Fibroblast of pulmonary artery (primary cell): ENCODE results near the gene PDGFD.

Experiments
- DNase-seq: peaks from one replicate; pipeline ENCODE4 v3.0.0-alpha.2; 2010; ENCODE audit warnings: low read depth
- H3K4me3 ChIP-seq: replicated peaks from 2 replicates; pipeline ENCODE4 v1.5.1; 2011; ENCODE audit warnings: low read depth, mild to moderate bottlenecking, control low read depth, low read length, moderate library complexity
- TF ChIP-seq, protein P1 (sequence below): IDR thresholded peaks from 2 replicates; pipeline ENCODE4 v1.5.1; 2011; ENCODE audit warnings: mild to moderate bottlenecking, control low read depth, low read length, inconsistent platforms; ENCODE audit errors: missing control alignments

The PDGFD gene

DNA sequence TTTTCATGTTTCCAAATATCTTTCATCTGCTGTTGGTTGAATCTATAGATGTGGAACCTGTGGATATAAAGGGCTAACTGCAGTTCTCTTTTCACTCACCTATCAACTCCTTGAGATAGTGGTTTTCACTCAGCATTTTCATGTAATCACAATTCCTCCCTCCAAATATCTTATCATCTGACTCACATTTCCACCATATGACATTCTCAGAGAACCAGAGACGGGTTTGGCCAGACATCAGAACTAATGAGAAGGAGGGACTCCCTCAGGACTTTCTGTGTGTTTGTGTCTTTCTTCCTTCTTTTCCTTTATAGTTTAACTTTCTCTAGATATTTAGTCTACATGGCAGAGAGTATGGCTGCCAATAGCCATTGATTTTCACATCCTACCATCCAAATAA is 262.3 kb downstream of the PDGFD start:
- TF ChIP-seq, protein P1, sequence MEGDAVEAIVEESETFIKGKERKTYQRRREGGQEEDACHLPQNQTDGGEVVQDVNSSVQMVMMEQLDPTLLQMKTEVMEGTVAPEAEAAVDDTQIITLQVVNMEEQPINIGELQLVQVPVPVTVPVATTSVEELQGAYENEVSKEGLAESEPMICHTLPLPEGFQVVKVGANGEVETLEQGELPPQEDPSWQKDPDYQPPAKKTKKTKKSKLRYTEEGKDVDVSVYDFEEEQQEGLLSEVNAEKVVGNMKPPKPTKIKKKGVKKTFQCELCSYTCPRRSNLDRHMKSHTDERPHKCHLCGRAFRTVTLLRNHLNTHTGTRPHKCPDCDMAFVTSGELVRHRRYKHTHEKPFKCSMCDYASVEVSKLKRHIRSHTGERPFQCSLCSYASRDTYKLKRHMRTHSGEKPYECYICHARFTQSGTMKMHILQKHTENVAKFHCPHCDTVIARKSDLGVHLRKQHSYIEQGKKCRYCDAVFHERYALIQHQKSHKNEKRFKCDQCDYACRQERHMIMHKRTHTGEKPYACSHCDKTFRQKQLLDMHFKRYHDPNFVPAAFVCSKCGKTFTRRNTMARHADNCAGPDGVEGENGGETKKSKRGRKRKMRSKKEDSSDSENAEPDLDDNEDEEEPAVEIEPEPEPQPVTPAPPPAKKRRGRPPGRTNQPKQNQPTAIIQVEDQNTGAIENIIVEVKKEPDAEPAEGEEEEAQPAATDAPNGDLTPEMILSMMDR = no peak
- no peak for DNase-seq
- H3K4me3 ChIP-seq = no peak overlapping the region

DNA sequence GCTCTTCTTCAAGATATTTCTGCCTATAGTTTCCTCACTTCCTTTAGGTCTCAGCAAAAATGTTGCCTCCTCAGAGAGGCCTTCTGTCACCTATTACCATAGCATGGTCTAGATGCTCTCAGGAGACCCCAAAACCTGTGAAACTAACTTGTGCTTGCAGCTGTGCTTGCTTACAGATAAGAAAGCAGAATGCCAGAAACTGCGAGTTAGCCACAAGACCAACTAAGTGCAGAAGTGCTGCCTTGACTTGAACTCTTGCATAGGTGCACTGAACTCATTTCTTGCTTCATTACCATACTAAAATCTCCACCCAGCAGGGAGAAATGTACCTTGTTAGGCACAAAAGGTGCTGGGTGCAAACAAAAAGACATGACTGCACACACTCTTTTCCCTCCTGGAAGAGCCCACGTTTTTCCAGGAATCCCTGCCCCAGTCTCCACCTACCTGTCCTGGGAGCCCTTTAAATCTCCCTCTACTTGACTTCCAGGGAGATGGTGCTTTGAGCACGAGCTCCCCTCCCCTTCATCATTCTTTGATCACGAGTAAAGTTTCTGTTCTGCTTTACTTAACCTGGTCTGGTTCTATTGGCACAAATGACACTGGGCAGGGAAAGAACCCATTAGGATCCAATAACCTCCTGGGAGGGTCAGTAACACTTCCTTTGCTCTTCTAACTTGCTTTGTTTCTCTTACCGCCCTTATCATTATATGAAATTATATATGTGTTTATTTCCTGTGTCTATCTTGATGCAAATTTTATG is 265.2 kb downstream of the PDGFD start:
- no peak overlapping the region for H3K4me3 ChIP-seq
- TF ChIP-seq, protein P1 = no peak
- no peak for DNase-seq

DNA sequence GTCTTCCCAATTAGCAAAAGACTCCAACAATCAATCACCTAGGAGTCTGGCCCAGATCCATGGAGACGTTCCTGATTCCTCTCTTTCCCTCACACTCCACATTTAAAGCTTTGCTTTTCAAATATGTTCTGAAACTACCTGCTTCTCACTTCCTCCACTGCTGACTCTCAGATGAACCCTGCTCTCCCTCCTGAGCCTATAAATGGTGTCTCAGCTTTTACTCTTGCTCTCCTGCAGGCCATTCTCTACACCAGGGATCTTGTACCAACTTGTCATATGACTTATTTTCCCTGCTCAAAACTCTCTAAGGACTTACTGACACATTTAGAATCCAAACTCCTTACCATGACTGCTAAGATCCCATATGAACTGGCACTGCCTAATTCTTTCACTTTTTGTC is 265.9 kb downstream of the PDGFD start:
- DNase-seq = no peak
- H3K4me3 ChIP-seq = no peak overlapping the region
- TF ChIP-seq, protein P1 = no peak

DNA sequence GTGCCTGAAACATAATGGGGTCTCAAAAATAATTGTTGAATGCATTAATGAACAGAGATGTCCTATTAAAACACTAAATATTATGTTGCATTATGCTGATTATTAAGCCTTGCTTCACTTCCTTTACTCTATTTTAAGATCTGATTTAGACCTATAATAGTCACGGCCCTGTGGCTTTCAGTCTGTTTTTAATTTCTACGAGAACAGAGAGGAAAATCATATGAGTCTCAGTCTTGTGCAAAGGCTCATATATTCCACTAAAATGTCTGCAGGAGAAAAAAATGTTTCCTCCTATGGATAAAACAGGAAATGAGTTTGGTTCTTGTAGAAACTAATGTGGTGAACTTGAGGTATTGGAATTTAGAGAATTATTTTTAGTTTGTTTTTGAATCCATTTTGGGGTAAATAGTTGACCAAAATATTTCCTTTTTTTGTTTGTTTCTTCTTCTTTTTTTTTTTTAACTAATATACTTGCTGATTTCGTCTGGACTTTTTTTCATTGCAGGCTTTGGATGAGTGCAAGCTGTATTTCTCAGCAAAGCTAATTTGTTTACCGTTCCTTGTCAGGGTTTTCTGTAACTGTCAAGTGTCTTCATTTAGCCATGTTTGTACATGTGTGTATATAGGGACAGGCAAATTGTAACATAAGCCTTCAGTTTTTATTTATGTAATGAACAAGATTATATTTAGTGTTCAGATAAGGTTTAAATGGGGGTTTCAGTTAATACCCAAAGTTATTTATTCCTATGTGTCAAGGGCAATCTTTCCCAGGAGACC is 266.6 kb downstream of the PDGFD start:
- H3K4me3 ChIP-seq = no peak overlapping the region
- no peak for DNase-seq
- TF ChIP-seq, protein P1 = no peak

DNA sequence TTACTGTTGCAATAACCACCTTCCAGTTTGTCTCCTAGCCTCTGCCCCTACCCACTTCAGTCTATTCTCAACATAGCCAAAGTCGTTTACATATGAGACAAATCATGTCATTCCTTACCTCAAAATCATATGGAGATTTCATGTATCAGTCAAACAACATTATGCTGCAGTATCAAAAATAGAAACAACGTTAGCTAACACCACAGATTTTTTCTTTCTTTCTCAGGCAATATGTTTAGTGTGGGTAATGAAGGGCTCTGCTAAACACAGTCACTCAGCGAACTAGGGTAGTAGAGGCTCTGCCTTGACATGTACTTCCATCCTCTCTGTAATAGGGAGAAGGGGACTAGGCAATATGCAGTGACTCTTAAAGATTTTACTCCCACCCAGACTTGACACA is 268.8 kb downstream of the PDGFD start:
- H3K4me3 ChIP-seq = no peak overlapping the region
- DNase-seq = no peak
- TF ChIP-seq, protein P1 = no peak

DNA sequence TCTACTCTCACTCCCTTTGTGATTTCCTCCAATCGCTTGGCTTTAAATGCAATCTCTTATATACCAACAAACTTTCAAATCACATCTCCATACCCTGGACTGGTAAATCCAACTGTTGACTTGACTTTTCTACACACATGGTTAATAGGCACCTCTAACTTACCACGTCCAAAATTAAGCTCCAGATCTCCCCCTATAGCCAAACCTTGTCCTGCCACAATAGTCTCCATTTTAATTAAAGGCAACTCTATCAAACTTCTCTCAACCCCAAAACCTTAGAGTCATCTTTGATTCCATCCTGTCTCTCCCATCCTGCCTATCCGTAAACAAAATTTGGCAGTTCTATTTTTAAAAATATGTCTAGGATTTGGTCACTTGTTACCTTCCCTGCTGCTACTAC is 269.3 kb downstream of the PDGFD start:
- H3K4me3 ChIP-seq = no peak overlapping the region
- TF ChIP-seq, protein P1 = no peak
- no peak for DNase-seq
